GM12865 (cell line): ENCODE results near the gene UBR1.
"Not testable (repeated sequence)": the region's sequence is repeated elsewhere in the genome, so short reads cannot be mapped to it uniquely, and the experiment has no call there.

Source experiments
- DNase-seq: peaks from one replicate; pipeline ENCODE4 v3.0.0; 2010; ENCODE audit warnings: low read depth
- H3K4me3 ChIP-seq: 2 replicates; pipeline ENCODE4 v1.5.1; 2011; ENCODE audit warnings: mild to moderate bottlenecking, low read depth, low read length, control low read depth
- CTCF ChIP-seq: IDR thresholded peaks from 2 replicates; pipeline ENCODE4 v1.5.1; 2011; ENCODE audit warnings: low read length, control low read depth, low read depth, inconsistent platforms; ENCODE audit not compliant: insufficient read depth; ENCODE audit errors: missing control alignments

The UBR1 gene

GRCh38 chr15:43143203-43143941, 37.5 kb upstream of the UBR1 start:
- DNase-seq = peak; percentile 22
- TF ChIP-seq CTCF = no peak
- H3K4me3 ChIP-seq = no peak overlapping the region

DNA sequence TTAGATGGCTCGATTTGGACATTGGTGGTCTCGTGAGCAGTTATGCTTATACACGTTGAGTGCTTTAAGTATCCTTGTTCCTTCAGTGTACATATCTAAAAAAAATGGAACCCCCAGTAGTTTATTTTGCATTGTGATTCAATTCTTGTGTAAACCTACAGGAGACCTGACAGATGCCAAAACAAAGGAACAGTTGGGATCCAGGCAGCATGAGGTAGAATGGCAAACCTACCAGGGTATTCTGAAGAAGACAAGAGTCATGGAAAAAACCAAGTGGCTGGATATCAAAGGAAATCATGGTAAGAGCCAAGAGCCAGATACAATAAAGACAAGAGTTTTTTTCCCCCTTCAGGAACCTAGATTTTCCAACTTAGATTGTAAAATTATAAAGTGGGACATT, 29.5 kb upstream of the UBR1 start:
- no peak for DNase-seq
- no peak overlapping the region for H3K4me3 ChIP-seq
- no peak for TF ChIP-seq CTCF

- DNase-seq = peak; percentile 23
- peak overlapping the region; percentile 97 for H3K4me3 ChIP-seq
- no peak for TF ChIP-seq CTCF
Measured at GRCh38 chr15:43134157-43134635, 28.4 kb upstream of the UBR1 start.

DNA sequence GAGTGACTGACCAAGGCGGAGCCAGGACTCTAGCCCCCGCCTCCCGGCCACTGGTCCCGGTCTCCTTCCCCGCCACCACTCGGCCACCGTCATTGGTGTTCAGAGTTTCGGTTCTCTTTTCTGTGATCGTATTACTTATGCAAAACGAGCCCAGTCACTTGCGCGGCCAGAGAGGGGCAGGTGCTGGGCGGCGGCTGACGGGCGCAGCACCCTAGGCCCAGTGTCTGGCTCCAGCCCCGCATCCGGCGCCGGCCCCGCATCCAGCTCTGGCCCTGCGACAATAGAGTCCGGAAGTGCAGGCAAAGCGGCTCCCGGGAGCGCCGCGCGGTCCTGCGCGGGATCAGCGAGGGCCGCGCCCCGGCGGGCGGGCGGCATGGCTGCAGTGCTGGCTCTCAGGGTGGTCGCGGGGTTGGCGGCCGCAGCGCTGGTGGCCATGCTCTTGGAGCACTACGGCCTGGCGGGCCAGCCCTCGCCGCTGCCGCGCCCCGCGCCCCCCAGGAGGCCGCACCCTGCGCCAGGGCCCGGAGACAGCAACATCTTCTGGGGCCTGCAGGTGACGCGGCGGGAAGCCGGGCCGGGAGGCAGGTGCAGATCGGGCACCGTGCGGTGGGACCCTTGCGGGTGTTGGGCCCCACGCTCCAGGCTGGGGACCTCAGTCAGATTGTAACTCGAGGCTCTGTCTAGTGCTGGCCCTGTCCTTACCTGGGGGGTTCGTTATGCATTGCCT, 27.8 kb upstream of the UBR1 start, which contains the start of gene TMEM62:
TSS of gene TMEM62 (plus strand) at position 157 of the 727 bp plus-strand sequence. CDS start at position 374, 217 bp downstream.
- no peak for TF ChIP-seq CTCF
- peak within 1 kb of the TSS; percentile 97 for H3K4me3 ChIP-seq
- DNase-seq = peak; percentile 94

- peak overlapping the region; percentile 97 for H3K4me3 ChIP-seq
- no peak for DNase-seq
- TF ChIP-seq CTCF = no peak
Measured at GRCh38 chr15:43132830-43133429, 27.1 kb upstream of the UBR1 start.

DNA sequence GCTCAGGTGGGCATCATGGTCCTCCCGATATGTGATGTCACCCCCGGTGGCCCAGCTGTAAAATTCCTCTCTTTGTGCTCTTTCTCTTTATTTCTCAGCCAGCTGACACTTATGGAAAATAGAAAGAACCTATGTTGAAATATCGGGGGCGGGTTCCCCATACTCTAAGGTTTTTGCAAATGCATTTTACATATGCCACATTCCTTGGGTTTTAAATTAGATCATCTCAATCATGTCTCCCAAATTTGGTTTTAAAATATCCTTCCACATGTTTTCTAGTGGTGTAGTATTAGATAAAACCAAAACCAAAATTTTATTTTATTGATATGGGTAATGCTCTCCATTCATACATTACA, 23.1 kb upstream of the UBR1 start:
- H3K4me3 ChIP-seq = no peak overlapping the region
- no peak for DNase-seq
- no peak for TF ChIP-seq CTCF

DNA sequence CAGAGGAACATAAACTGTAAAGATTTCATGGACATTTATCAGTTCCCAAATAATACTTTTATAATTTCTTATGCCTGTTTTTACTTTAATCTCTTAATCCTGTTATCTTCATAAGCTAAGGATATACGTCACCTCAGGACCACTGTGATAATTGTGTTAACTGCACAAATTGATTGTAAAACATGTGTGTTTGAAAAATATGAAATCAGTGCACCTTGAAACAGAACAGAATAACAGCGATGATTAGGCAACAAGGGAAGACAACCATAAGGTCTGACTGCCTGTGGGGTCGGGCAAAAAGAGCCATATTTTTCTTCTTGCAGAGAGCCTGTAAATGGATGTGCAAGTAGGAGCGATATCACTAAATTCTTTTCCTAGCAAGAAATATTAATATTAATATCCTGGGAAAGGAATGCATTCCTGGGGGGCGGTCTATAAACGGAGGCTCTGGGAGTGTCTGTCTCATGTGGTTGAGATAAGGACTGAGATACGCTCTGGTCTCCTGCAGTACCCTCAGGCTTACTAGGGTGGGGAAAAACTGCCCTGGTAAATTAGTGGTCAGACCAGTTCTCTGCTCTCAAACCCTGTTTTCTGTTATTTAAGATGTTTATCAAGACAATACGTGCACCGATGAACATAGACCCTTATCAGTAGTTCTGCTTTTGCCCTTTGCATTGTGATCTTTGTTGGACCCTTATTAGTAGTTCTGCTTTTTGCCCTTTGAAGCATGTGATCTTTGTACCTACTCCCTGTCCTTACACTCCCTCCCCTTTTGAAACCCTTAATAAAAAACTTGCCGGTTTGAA, 22.5 kb upstream of the UBR1 start:
- DNase-seq, H3K4me3 ChIP-seq: not testable (repeated sequence)
